Neural crest cell (in vitro differentiated cells): ENCODE results near the gene PGAP6. TPM values are rescaled to one million over a fixed set of nuclear protein-coding genes. Genes with fewer than 3 reads are reported as not detected.

ENCODE experiments used
- DNase-seq: peaks from one replicate; pipeline ENCODE4 v3.0.0; 2021; ENCODE audit warnings: low read depth, mixed read lengths, low spot score
- H3K27ac Mint-ChIP-seq: one replicate; pipeline ENCODE4 v1.8.0; 2021; ENCODE audit warnings: mild to moderate bottlenecking, mixed read lengths; ENCODE audit not compliant: unreplicated experiment
- H3K27me3 Mint-ChIP-seq: 2 replicates; pipeline ENCODE4 v1.8.0; 2021; ENCODE audit warnings: low read depth, mild to moderate bottlenecking, mixed read lengths
- H3K36me3 Mint-ChIP-seq: 2 replicates; pipeline ENCODE4 v1.8.0; 2021; ENCODE audit warnings: low read depth, mild to moderate bottlenecking, mixed read lengths
- H3K4me1 Mint-ChIP-seq: 2 replicates; pipeline ENCODE4 v1.8.0; 2021; ENCODE audit warnings: mixed read lengths
- H3K4me3 Mint-ChIP-seq: one replicate; pipeline ENCODE4 v1.8.0; 2021; ENCODE audit warnings: mild to moderate bottlenecking, mixed read lengths
- H3K9me3 Mint-ChIP-seq: 2 replicates; pipeline ENCODE4 v1.8.0; 2021; ENCODE audit warnings: mixed read lengths
- CTCF ChIP-seq: fragments of 200-600 bp; sonication (generic); conservative IDR thresholded peaks from 2 replicates; pipeline ENCODE4 v1.5.0; 2021; ENCODE audit warnings: antibody characterized with exemption, mild to moderate bottlenecking
- total RNA-seq: library from RNA; stranded (reverse); gene quantifications from 2 replicates; pipeline ENCODE4 v1.2.1, GENCODE V29; 2021

The PGAP6 gene
- total RNA-seq, 1 donor from 2014 or later: 62.0 TPM

GRCh38 chr16:321532-321931, 60.2 kb downstream of the PGAP6 start:
- Mint-ChIP-seq H3K4me3 (no peak overlapping the region), H3K27me3 (no peaks in the 10 kb centered on the region), H3K4me1 (peaks cover 18% of the 10 kb centered on the region), H3K36me3 (no peaks in the 10 kb centered on the region), H3K27ac (peak overlapping the region; percentile 75), H3K9me3 (no peaks in the 10 kb centered on the region)
- no peak for DNase-seq
- no peak for TF ChIP-seq CTCF

Other genes starting within 250 kb of the PGAP6 start
- 41.5 and 45.4 TPM in 2 replicates for gene NPRL3, start 243.3 kb downstream of the PGAP6 start, total RNA-seq
- gene HBZ, start 229.3 kb downstream of the PGAP6 start, total RNA-seq: not detected in 2 replicates
- gene HBM, start 216.0 kb downstream of the PGAP6 start, total RNA-seq: not detected in 2 replicates
- not detected in 2 replicates for gene HBA2, start 209.1 kb downstream of the PGAP6 start, total RNA-seq
- not detected in 2 replicates for gene HBA1, start 205.3 kb downstream of the PGAP6 start, total RNA-seq
- gene HBQ1, start 201.5 kb downstream of the PGAP6 start, total RNA-seq: 1.8 and 2.9 TPM in 2 replicates
- gene LUC7L, start 152.5 kb downstream of the PGAP6 start, total RNA-seq: 177 and 192 TPM in 2 replicates
- gene FAM234A, start 147.2 kb downstream of the PGAP6 start, total RNA-seq: 89.8 and 97.8 TPM in 2 replicates
- 1.9 and 2.8 TPM in 2 replicates for gene RGS11, start 106.0 kb downstream of the PGAP6 start, total RNA-seq
- 2.0 and 3.0 TPM in 2 replicates for gene ARHGDIG, start 101.4 kb downstream of the PGAP6 start, total RNA-seq
- gene PDIA2, start 98.8 kb downstream of the PGAP6 start, total RNA-seq: 1.4 and 2.1 TPM in 2 replicates
- gene AXIN1, start 29.3 kb downstream of the PGAP6 start, total RNA-seq: 36.4 and 38.2 TPM in 2 replicates
- 80.4 and 84.6 TPM in 2 replicates for gene MRPL28, start 11.4 kb downstream of the PGAP6 start, total RNA-seq
- 233 and 254 TPM in 2 replicates for gene NME4, start 15.2 kb upstream of the PGAP6 start, total RNA-seq
- gene DECR2, start 19.9 kb upstream of the PGAP6 start, total RNA-seq: 22.4 and 25.7 TPM in 2 replicates
- gene RAB11FIP3, start 43.7 kb upstream of the PGAP6 start, total RNA-seq: 70.5 and 72.2 TPM in 2 replicates
- gene CAPN15, start 145.7 kb upstream of the PGAP6 start, total RNA-seq: 56.9 and 60.3 TPM in 2 replicates
- gene PRR35, start 178.4 kb upstream of the PGAP6 start, total RNA-seq: not detected in 2 replicates
- gene NHLRC4, start 185.0 kb upstream of the PGAP6 start, total RNA-seq: 0.84 and 0.86 TPM in 2 replicates
- 84.9 and 91.7 TPM in 2 replicates for gene PIGQ, start 188.0 kb upstream of the PGAP6 start, total RNA-seq
- 30.9 and 31.6 TPM in 2 replicates for gene RAB40C, start 208.1 kb upstream of the PGAP6 start, total RNA-seq
- 8.1 and 8.5 TPM in 2 replicates for gene WFIKKN1, start 249.0 kb upstream of the PGAP6 start, total RNA-seq